GM12878 (cell line): Measurements from ENCODE around the gene RCN1. TPM values are rescaled to one million over a fixed set of nuclear protein-coding genes. Genes with fewer than 3 reads are reported as not detected.
A peak's percentile ranks its signal among the peaks of the same experiment; 100 is the strongest.

Experiments
- ATAC-seq: fragments of 200-7000 bp; cut with Tn5 transposase; 3 replicates; pipeline ENCODE4 v1.9.1; 2020; ENCODE audit warnings: mild to moderate bottlenecking, moderate library complexity
- BruUV-seq: library from RNA; stranded (reverse); fragments of 400-500 nt; replicated peaks from 2 replicates; lab custom pipeline; 2021; lab: Mats Ljungman, UMichigan
- CTCF ChIA-PET: fragments of 300-600 bp; sonication (Branson Sonifier 250); formaldehyde crosslinking; extraction: SDS; loops from one replicate; lab custom pipeline; 2021; ENCODE audit warnings: inconsistent platforms; lab: Yijun Ruan, JAX
- POLR2A ChIA-PET: fragments of 350-600 bp; formaldehyde crosslinking; extraction: SDS; loops from one replicate; lab custom pipeline; 2021; ENCODE audit warnings: inconsistent platforms; lab: Charles Lee
- RAD21 ChIA-PET: fragments of 300-600 bp; sonication (Branson Sonifier 250); formaldehyde crosslinking; loops from one replicate; lab custom pipeline; 2023; ENCODE audit warnings: antibody characterized with exemption; ENCODE audit not compliant: unreplicated experiment; lab: Charles Lee
- SMC1A ChIA-PET: fragments of 300-600 bp; sonication (Branson Sonifier 250); formaldehyde crosslinking; loops from one replicate; lab custom pipeline; 2023; ENCODE audit not compliant: unreplicated experiment, uncharacterized antibody; lab: Charles Lee
- DNase-seq: peaks from one replicate; pipeline ENCODE4 v3.0.0-alpha.2; 2011; ENCODE audit warnings: low read depth, low spot score
- FAIRE-seq: peaks from 3 replicates; lab custom pipeline; 2011; peaks lifted over from hg19 to GRCh38; lab: Jason Lieb, UNC
- H2AFZ ChIP-seq: 2 replicates; pipeline ENCODE4 v1.6.0; 2011; ENCODE audit warnings: low read depth, low read length, control low read depth; ENCODE audit not compliant: control insufficient read depth
- H3K27ac ChIP-seq: 2 replicates; pipeline ENCODE4 v1.5.1; 2011; ENCODE audit warnings: control low read depth; ENCODE audit not compliant: control insufficient read depth, insufficient read depth
- H3K27me3 ChIP-seq, 2 experiments: replicated peaks in 1 of 2; 2 replicates each; pipeline versions ENCODE4 v1.6.0 to v1.6.1; 2011; ENCODE audit warnings: low read length in 1 of 2; ENCODE audit not compliant: control insufficient read depth in 2 of 2, insufficient read depth in 2 of 2
- H3K36me3 ChIP-seq, 2 experiments: 2 replicates each; pipeline ENCODE4 v1.5.1; 2011; ENCODE audit warnings: low read length in 1 of 2; ENCODE audit not compliant: control insufficient read depth in 2 of 2, insufficient read depth in 2 of 2
- H3K4me1 ChIP-seq: 2 replicates; pipeline ENCODE4 v1.6.1; 2011; ENCODE audit warnings: mild to moderate bottlenecking, low read length, moderate library complexity, mixed read lengths; ENCODE audit not compliant: control insufficient read depth, insufficient read depth
- H3K4me2 ChIP-seq: 2 replicates; pipeline ENCODE4 v1.6.0; 2011; ENCODE audit warnings: control low read depth; ENCODE audit not compliant: control insufficient read depth, insufficient read depth
- H3K4me3 ChIP-seq: fragments of 200-600 bp; sonication (generic); 2 replicates; pipeline ENCODE4 v1.5.1; 2016
- H3K79me2 ChIP-seq: 2 replicates; pipeline ENCODE4 v1.6.0; 2011; ENCODE audit warnings: low read length; ENCODE audit not compliant: control insufficient read depth, insufficient read depth
- H3K9ac ChIP-seq: 2 replicates; pipeline ENCODE4 v1.8.0; 2011; ENCODE audit warnings: low read length, control low read depth, mixed read lengths; ENCODE audit not compliant: control insufficient read depth, insufficient read depth
- H3K9me3 ChIP-seq: replicated peaks from 3 replicates; pipeline ENCODE4 v1.5.1; 2011; ENCODE audit warnings: mild to moderate bottlenecking, low read length; ENCODE audit not compliant: control insufficient read depth, insufficient read depth
- H4K20me1 ChIP-seq: 2 replicates; pipeline ENCODE4 v1.6.0; 2011; ENCODE audit not compliant: control insufficient read depth, insufficient read depth
- ASH2L ChIP-seq: fragments of 300-600, 200-600 bp; sonication (generic); IDR thresholded peaks from 2 replicates; pipeline ENCODE4 v1.6.1; 2017; ENCODE audit warnings: low read depth, mild to moderate bottlenecking, borderline replicate concordance
- ATF2 ChIP-seq: IDR thresholded peaks from 2 replicates; pipeline ENCODE4 v1.6.1; 2012; ENCODE audit warnings: low read length, inconsistent platforms
- CHD1 ChIP-seq: IDR thresholded peaks from 2 replicates; pipeline ENCODE4 v1.6.1; 2012; ENCODE audit warnings: low read depth, low read length, improper control_type of control experiment
- CREB1 ChIP-seq: IDR thresholded peaks from 2 replicates; pipeline ENCODE4 v1.6.1; 2012; ENCODE audit warnings: low read depth, mild to moderate bottlenecking, inconsistent platforms
- DPF2 ChIP-seq: fragments of 450-650 bp; IDR thresholded peaks from 2 replicates; pipeline ENCODE4 v1.6.1; 2017; ENCODE audit warnings: mild to moderate bottlenecking
- E2F8 ChIP-seq: fragments of 450-650 bp; IDR thresholded peaks from 2 replicates; pipeline ENCODE4 v1.6.1; 2018; ENCODE audit warnings: mild to moderate bottlenecking, low read depth, moderate library complexity; ENCODE audit not compliant: partially characterized antibody
- HDAC6 ChIP-seq: fragments of 200-600 bp; sonication (generic); IDR thresholded peaks from one replicate; pipeline ENCODE4 v1.8.0; 2017; ENCODE audit warnings: antibody characterized with exemption; ENCODE audit not compliant: unreplicated experiment
- MTA3 ChIP-seq: IDR thresholded peaks from 2 replicates; pipeline ENCODE4 v1.6.1; 2012; ENCODE audit warnings: low read length, inconsistent platforms, borderline replicate concordance
- NFIC ChIP-seq: IDR thresholded peaks from 2 replicates; pipeline ENCODE4 v1.6.1; 2012; ENCODE audit warnings: low read depth, mild to moderate bottlenecking, inconsistent platforms, low read length, moderate library complexity
- NRF1 ChIP-seq: conservative IDR thresholded peaks from 2 replicates; pipeline ENCODE4 v1.6.1; 2011; ENCODE audit warnings: mild to moderate bottlenecking, low read depth, low read length, improper control_type of control experiment
- POLR2AphosphoS5 ChIP-seq: IDR thresholded peaks from 2 replicates; pipeline ENCODE4 v1.6.1; 2011; ENCODE audit warnings: mild to moderate bottlenecking, low read length, inconsistent platforms
- RUNX3 ChIP-seq: IDR thresholded peaks from 2 replicates; pipeline ENCODE4 v1.6.1; 2012; ENCODE audit warnings: low read length, inconsistent platforms
- SPI1 ChIP-seq: IDR thresholded peaks from 2 replicates; pipeline ENCODE4 v1.6.1; 2011; ENCODE audit warnings: low read depth, mild to moderate bottlenecking, low read length, moderate library complexity, borderline replicate concordance; ENCODE audit not compliant: insufficient read depth
- SREBF1 ChIP-seq: IDR thresholded peaks from 2 replicates; pipeline ENCODE4 v1.6.1; 2012; ENCODE audit warnings: mild to moderate bottlenecking, low read length
- SREBF2 ChIP-seq: IDR thresholded peaks from 2 replicates; pipeline ENCODE4 v1.6.1; 2012; ENCODE audit warnings: mild to moderate bottlenecking, low read length
- STAT3 ChIP-seq: IDR thresholded peaks from 2 replicates; pipeline ENCODE4 v1.6.1; 2011; ENCODE audit warnings: low read depth, low read length, improper control_type of control experiment
- ZBTB11 ChIP-seq: fragments of 450-650 bp; formaldehyde crosslinking; IDR thresholded peaks from 2 replicates; pipeline ENCODE4 v1.5.0; 2022; ENCODE audit warnings: mild to moderate bottlenecking, missing genetic modification characterization
- ZZZ3 ChIP-seq: IDR thresholded peaks from 2 replicates; pipeline ENCODE4 v1.6.1; 2011; ENCODE audit warnings: low read depth; ENCODE audit not compliant: control insufficient read depth, insufficient read length
- WGBS: methylation state at CpG from one replicate; pipeline ENCODE4 v1.1.6; 2016; ENCODE audit warnings: low lambda C conversion rate; ENCODE audit not compliant: insufficient replicate concordance, insufficient coverage; ENCODE audit errors: missing lambda C conversion rate; 5-methylcytosine and 5-hydroxymethylcytosine counted together
- in situ Hi-C: fragments of 300-500 bp; cut with MboI; formaldehyde crosslinking; loops from 9 replicates; pipeline ENCODE4 v1.14.3; 2018; ENCODE audit warnings: mixed read lengths
- intact Hi-C: fragments of 100-400 bp; cut with micrococcal nuclease; formaldehyde crosslinking; loops from one replicate; pipeline ENCODE4 v1.14.2; 2022; ENCODE audit not compliant: unreplicated experiment
- polyA plus RNA-seq, 11 experiments: library from polyadenylated mRNA; depleted of rRNA in 4 of 11; unstranded in 6 of 11; stranded (reverse) in 5 of 11; fragments of >200 nt; fragmentation: Nextera tagmentation in 4 of 11; fragmentation: Illumina TruSeq in 1 of 11; extraction: Ambion mirVana in 4 of 11; extraction: Trizol in 1 of 11; gene quantifications; 1 replicate in 1 of 11; 2 replicates in 10 of 11; pipeline versions ENCODE4 v1.2.1 to v1.2.3, GENCODE V29; 2011 to 2016; ENCODE audit warnings: inconsistent platforms in 2 of 11, missing spikeins in 2 of 11, low read depth in 1 of 11
- total RNA-seq, 4 experiments: library from RNA; depleted of rRNA in 3 of 4; stranded (reverse); fragments of >200 nt in 3 of 4; fragmentation: Illumina TruSeq in 1 of 4; extraction: Trizol in 1 of 4; gene quantifications; 2 replicates each; pipeline versions ENCODE4 v1.2.1 to v1.2.3, GENCODE V29; 2013 to 2021

The RCN1 gene
- total and polyA plus RNA-seq, 10 of the 15 experiments (the other 5 are each of a cell fraction or from before 2014, with no cell fraction given) = 17.6 to 76.7 (median 56.4) TPM

GRCh38 chr11:32107647-32108046, 16.8 kb downstream of the RCN1 start:
- FAIRE-seq (no peak), DNase-seq (peak; percentile 36), ATAC-seq (peak; percentile 24; the same call in 1 of the 3 replicates)
- CTCF ChIA-PET = interaction anchor here (0.7 to 1.7 kb wide), 3 partner anchors 11 to 596 kb away, joined by 3 to 5 read pairs (median 4); no protein-coding TSS in a partner anchor
- 22% methylated on average over 6 of the region's 6 CpGs for WGBS
- Histone ChIP-seq H3K9me3 (no peaks in the 10 kb centered on the region), H3K9ac (no peak overlapping the region; the same call in 1 of the 2 replicates), H3K4me1 (peaks cover 22% of the 10 kb centered on the region), H3K27ac (peak overlapping the region; percentile 82), H2AFZ (no peak overlapping the region; the same call in 1 of the 2 replicates), H3K27me3 (no peaks in the 10 kb centered on the region), H3K79me2 (peaks cover 4% of the 10 kb centered on the region; the same call in 1 of the 2 replicates), H4K20me1 (no peaks in the 10 kb centered on the region), H3K4me2 (peak overlapping the region; percentile 6; the same call in 1 of the 2 replicates), H3K36me3 (peaks cover 0 to 12% of the 10 kb centered on the region in 2 experiments; a peak in 3 of 4 replicates), H3K4me3 (no peak overlapping the region)
- intact Hi-C loops = loop anchor here (1.0 to 2.0 kb wide), 3 partner anchors 15 to 65 kb away; no protein-coding TSS in a partner anchor
- POLR2A ChIA-PET = interaction anchor here (1.6 kb wide), 1 partner anchor 46 kb away, joined by 6 read pairs; no protein-coding TSS in a partner anchor
- no TSS peak for BruUV-seq
- in situ Hi-C loops = no loop called here
- RAD21 ChIA-PET = interaction anchor here (1.3 to 3.0 kb wide), 2 partner anchors 46 to 64 kb away, joined by 5 to 16 read pairs; no protein-coding TSS in a partner anchor
- SMC1A ChIA-PET = interaction anchor here (0.6 to 2.6 kb wide), 6 partner anchors 10 to 687 kb away, joined by 3 to 7 read pairs (median 4); no protein-coding TSS in a partner anchor
- TF ChIP-seq NFIC = no peak; the same call in 1 of the 2 replicates
- no peak for TF ChIP-seq CREB1
- no peak for TF ChIP-seq ZZZ3
- TF ChIP-seq NRF1 = no peak
- no peak for TF ChIP-seq SREBF2
- TF ChIP-seq STAT3 = no peak
- TF ChIP-seq SREBF1 = no peak
- no peak for TF ChIP-seq ZBTB11
- peak; percentile 64; the same call in 1 of the 2 replicates for TF ChIP-seq POLR2AphosphoS5
- no peak for TF ChIP-seq DPF2
- TF ChIP-seq ASH2L = no peak
- peak; percentile 79 for TF ChIP-seq ATF2
- TF ChIP-seq MTA3 = peak; percentile 41; the same call in 1 of the 2 replicates
- peak; percentile 68 for TF ChIP-seq RUNX3
- no peak for TF ChIP-seq E2F8
- no peak for TF ChIP-seq SPI1
- TF ChIP-seq HDAC6 = no peak
- no peak for TF ChIP-seq CHD1
